HepG2 (cell line): ENCODE results near the gene MND1. TPM values are rescaled to one million over a fixed set of nuclear protein-coding genes. Genes with fewer than 3 reads are reported as not detected.

ENCODE experiments used
- ATAC-seq: fragments of 200-7000 bp; cut with Tn5 transposase; 3 replicates; pipeline ENCODE4 v1.9.1; 2020; ENCODE audit warnings: mild to moderate bottlenecking, moderate library complexity
- BruUV-seq: library from RNA; stranded (reverse); fragments of 400-500 nt; replicated peaks from 2 replicates; lab custom pipeline; 2021; lab: Mats Ljungman, UMichigan
- CTCF ChIA-PET: fragments of 300-600 bp; formaldehyde crosslinking; extraction: SDS; loops from one replicate; lab custom pipeline; 2021; ENCODE audit warnings: low total read pairs, inconsistent platforms, low intra/inter-chr PET ratio; lab: Yijun Ruan, JAX
- POLR2A ChIA-PET: fragments of 350-600 bp; sonication (Branson Sonifier 250); formaldehyde crosslinking; loops from one replicate; lab custom pipeline; 2020; ENCODE audit warnings: antibody characterized with exemption, inconsistent platforms; lab: Yijun Ruan, JAX
- DNase-seq: peaks from one replicate; pipeline ENCODE4 v3.0.0-alpha.2; 2015; ENCODE audit warnings: low spot score
- FAIRE-seq: peaks from 3 replicates; lab custom pipeline; 2011; peaks lifted over from hg19 to GRCh38; lab: Jason Lieb, UNC
- H2AFZ ChIP-seq: one replicate; pipeline ENCODE4 v1.6.1; 2011; ENCODE audit warnings: low read length, inconsistent platforms
- H3K27ac ChIP-seq: fragments of 300-600 bp; 3 replicates; pipeline ENCODE4 v1.8.0; 2011; ENCODE audit warnings: mixed run types, mild to moderate bottlenecking, mixed read lengths, low read length, inconsistent platforms; ENCODE audit not compliant: insufficient read depth; ENCODE audit errors: extremely low read length
- H3K27me3 ChIP-seq, 2 experiments: fragments of 200-600 bp in 1 of 2; 2 replicates in 1 of 2; 3 replicates in 1 of 2; pipeline versions ENCODE4 v1.6.0 to v1.8.0; 2011; ENCODE audit warnings: low read length in 2 of 2, mild to moderate bottlenecking in 2 of 2, moderate library complexity in 2 of 2, inconsistent platforms in 1 of 2; ENCODE audit not compliant: insufficient read depth in 2 of 2, control insufficient read depth in 1 of 2
- H3K36me3 ChIP-seq, 2 experiments: fragments of 200-600 bp in 1 of 2; replicated peaks in 1 of 2; 2 replicates in 1 of 2; 3 replicates in 1 of 2; pipeline versions ENCODE4 v1.5.1 to v1.8.0; 2011; ENCODE audit warnings: low read length in 2 of 2, inconsistent platforms in 1 of 2; ENCODE audit not compliant: insufficient read depth in 2 of 2, control insufficient read depth in 1 of 2
- H3K4me1 ChIP-seq: 2 replicates; pipeline ENCODE4 v1.5.1; 2012; ENCODE audit warnings: low read length, inconsistent platforms; ENCODE audit not compliant: insufficient read depth
- H3K4me2 ChIP-seq: 2 replicates; pipeline ENCODE4 v1.6.0; 2011; ENCODE audit warnings: low read depth, low read length, inconsistent platforms
- H3K4me3 ChIP-seq, 3 experiments: fragments of 200-600 bp in 1 of 3; sonication (generic), shearing (Covaris generic) in 1 of 3; replicated peaks in 1 of 3; 2 replicates each; pipeline ENCODE4 v1.5.1; 2011 to 2016; ENCODE audit warnings: low read length in 3 of 3, inconsistent platforms in 2 of 3, low read depth in 2 of 3, mild to moderate bottlenecking in 2 of 3, control low read depth in 1 of 3, mixed read lengths in 1 of 3; ENCODE audit not compliant: insufficient read depth in 1 of 3
- H3K79me2 ChIP-seq: one replicate; pipeline ENCODE4 v1.6.1; 2011; ENCODE audit warnings: low read length, inconsistent platforms; ENCODE audit not compliant: insufficient read depth
- H3K9ac ChIP-seq: 2 replicates; pipeline ENCODE4 v1.6.0; 2011; ENCODE audit warnings: mild to moderate bottlenecking, low read depth, low read length, inconsistent platforms; ENCODE audit not compliant: insufficient read depth
- H3K9me3 ChIP-seq: 2 replicates; pipeline ENCODE4 v1.5.1; 2012; ENCODE audit warnings: mild to moderate bottlenecking, low read length
- H4K20me1 ChIP-seq: 2 replicates; pipeline ENCODE4 v1.6.0; 2011; ENCODE audit warnings: inconsistent platforms, mild to moderate bottlenecking, low read length, moderate library complexity; ENCODE audit not compliant: insufficient read depth
- ATF1 ChIP-seq: IDR thresholded peaks from 2 replicates; pipeline ENCODE4 v1.6.1; 2016; ENCODE audit warnings: mild to moderate bottlenecking, control low read depth
- CCAR2 ChIP-seq: fragments of 200-400 bp; formaldehyde crosslinking; optimal IDR thresholded peaks from 2 replicates; pipeline ENCODE3; 2018; ENCODE audit warnings: low read depth, mild to moderate bottlenecking, low read length, moderate library complexity
- FOSL2 ChIP-seq: sonication (generic); formaldehyde crosslinking; IDR thresholded peaks from 2 replicates; pipeline ENCODE4 v1.4.0; 2020; ENCODE audit warnings: missing genetic modification reagents
- FOXP1 ChIP-seq, 2 experiments: fragments of 450-650 bp in 1 of 2; IDR thresholded peaks; 2 replicates each; pipeline ENCODE4 v1.6.1; 2017 to 2018; ENCODE audit warnings: antibody characterized with exemption in 1 of 2
- HNRNPK ChIP-seq: fragments of 200-400 bp; formaldehyde crosslinking; IDR thresholded peaks from 2 replicates; pipeline ENCODE4 v1.6.1; 2018; ENCODE audit warnings: low read length, low read depth, moderate library complexity, mild to moderate bottlenecking; ENCODE audit not compliant: poor library complexity, severe bottlenecking
- MED8 ChIP-seq: sonication (generic); formaldehyde crosslinking; IDR thresholded peaks from 2 replicates; pipeline ENCODE4 v1.8.1; 2023; ENCODE audit warnings: mild to moderate bottlenecking, missing genetic modification reagents; ENCODE audit not compliant: insufficient replicate concordance
- MXD3 ChIP-seq: IDR thresholded peaks from 2 replicates; pipeline ENCODE4 v1.6.1; 2016; ENCODE audit warnings: mild to moderate bottlenecking, missing biosample characterization, missing genetic modification reagents
- SALL1 ChIP-seq: sonication (generic); formaldehyde crosslinking; IDR thresholded peaks from 2 replicates; pipeline ENCODE4 v1.8.0; 2022; ENCODE audit warnings: mild to moderate bottlenecking, missing genetic modification reagents
- ZBTB2 ChIP-seq: sonication (generic); formaldehyde crosslinking; IDR thresholded peaks from 2 replicates; pipeline ENCODE4 v1.8.0; 2022; ENCODE audit warnings: low read depth, missing genetic modification reagents
- ZBTB33 ChIP-seq: sonication (generic); formaldehyde crosslinking; IDR thresholded peaks from 2 replicates; pipeline ENCODE4 v1.4.0; 2020; ENCODE audit warnings: missing genetic modification reagents
- ZFP36L2 ChIP-seq: sonication (generic); formaldehyde crosslinking; IDR thresholded peaks from 2 replicates; pipeline ENCODE4 v1.4.0; 2020; ENCODE audit warnings: missing genetic modification reagents
- ZNF253 ChIP-seq: sonication (generic); formaldehyde crosslinking; IDR thresholded peaks from 2 replicates; pipeline ENCODE4 v1.8.0; 2022; ENCODE audit warnings: mild to moderate bottlenecking, missing genetic modification reagents, borderline replicate concordance
- ZNF367 ChIP-seq: sonication (generic); formaldehyde crosslinking; IDR thresholded peaks from 2 replicates; pipeline ENCODE4 v1.4.0; 2020; ENCODE audit warnings: missing genetic modification reagents, borderline replicate concordance
- ZNF556 ChIP-seq: sonication (generic); formaldehyde crosslinking; IDR thresholded peaks from 2 replicates; pipeline ENCODE4 v1.4.0; 2020; ENCODE audit warnings: mild to moderate bottlenecking, missing genetic modification reagents, borderline replicate concordance
- ZNF713 ChIP-seq: sonication (generic); formaldehyde crosslinking; IDR thresholded peaks from 2 replicates; pipeline ENCODE4 v1.4.0; 2020; ENCODE audit warnings: mild to moderate bottlenecking, missing genetic modification reagents
- ZNF720 ChIP-seq: sonication (generic); formaldehyde crosslinking; IDR thresholded peaks from 2 replicates; pipeline ENCODE4 v1.4.0; 2020; ENCODE audit warnings: missing genetic modification reagents
- ZNF781 ChIP-seq: sonication (generic); formaldehyde crosslinking; IDR thresholded peaks from 2 replicates; pipeline ENCODE4 v1.5.1; 2020; ENCODE audit warnings: borderline replicate concordance, mild to moderate bottlenecking, missing genetic modification reagents; ENCODE audit errors: not compliant biosample characterization
- WGBS: methylation state at CpG from one replicate; pipeline ENCODE4 v1.1.6; 2017; ENCODE audit warnings: low lambda C conversion rate; 5-methylcytosine and 5-hydroxymethylcytosine counted together
- in situ Hi-C: cut with HindIII; loops from 2 replicates; pipeline ENCODE4 v1.10.0; 2017; ENCODE audit warnings: low pct_unique_long_range_greater_than_20kb; ENCODE audit not compliant: extremely low pct_ligation_motif_present
- intact Hi-C: fragments of 100-400 bp; cut with micrococcal nuclease; formaldehyde crosslinking; loops from one replicate; pipeline ENCODE4 v1.10.0; 2022; ENCODE audit not compliant: unreplicated experiment
- polyA plus RNA-seq, 8 experiments: library from polyadenylated mRNA; depleted of rRNA in 3 of 8; stranded (reverse) in 7 of 8; unstranded in 1 of 8; fragments of >200 nt; fragmentation: Illumina TruSeq in 4 of 8; extraction: Trizol in 4 of 8; gene quantifications; 2 replicates each; pipeline versions ENCODE4 v1.2.1 to v1.2.3, GENCODE V29; 2011 to 2016; ENCODE audit warnings: low read depth in 4 of 8, missing spikeins in 1 of 8, mixed read lengths in 1 of 8; ENCODE audit not compliant: insufficient read depth in 1 of 8
- total RNA-seq, 5 experiments: library from RNA; depleted of rRNA; stranded (reverse); fragments of >200 nt; fragmentation: Illumina TruSeq; extraction: Trizol; gene quantifications; 2 replicates each; pipeline ENCODE4 v1.2.3, GENCODE V29; 2016; ENCODE audit warnings: low read depth in 1 of 5

Gene MND1
- total and polyA plus RNA-seq, 2 of the 13 experiments (the other 11 are each of a cell fraction or from before 2014, with no cell fraction given), result 4.8 to 30.7 TPM

GRCh38 chr4:153325558-153325957 is 18.9 kb upstream of the MND1 start:
- H3K27me3 ChIP-seq, result no peaks in the 10 kb centered on the region
- ChIA-PET POLR2A (no interaction called here), CTCF (no interaction called here)
- no TSS peak for BruUV-seq
- in situ Hi-C loops, result no loop called here
- WGBS, result 96% methylated on average over 2 of the region's 2 CpGs
- DNase-seq, result no peak
- no peak overlapping the region for H3K4me2 ChIP-seq
- no peaks in the 10 kb centered on the region for H3K79me2 ChIP-seq
- H3K36me3 ChIP-seq, result no peaks in the 10 kb centered on the region
- H3K27ac ChIP-seq, result no peak overlapping the region
- H3K4me1 ChIP-seq, result peaks cover 13% of the 10 kb centered on the region
- no peaks in the 10 kb centered on the region for H4K20me1 ChIP-seq
- no peak for TF ChIP-seq ZBTB2
- TF ChIP-seq HNRNPK, result no peak
- no peak for TF ChIP-seq ZNF781
- H2AFZ ChIP-seq, result no peak overlapping the region
- H3K4me3 ChIP-seq, result no peak overlapping the region
- intact Hi-C loops, result no loop called here
- H3K9me3 ChIP-seq, result no peaks in the 10 kb centered on the region
- no peak overlapping the region for H3K9ac ChIP-seq
- FAIRE-seq, result no peak
- ATAC-seq, result no peak

GRCh38 chr4:153326513-153326912 is 18.0 kb upstream of the MND1 start:
- peaks cover 13% of the 10 kb centered on the region for H3K4me1 ChIP-seq
- H3K4me3 ChIP-seq, result no peak overlapping the region
- in situ Hi-C loops (no loop called here), intact Hi-C loops (no loop called here)
- no peaks in the 10 kb centered on the region for H3K36me3 ChIP-seq
- no peak overlapping the region for H2AFZ ChIP-seq
- ChIA-PET CTCF (no interaction called here), POLR2A (no interaction called here)
- DNase-seq (no peak), ATAC-seq (no peak), FAIRE-seq (no peak)
- 91% methylated on average over 11 of the region's 11 CpGs for WGBS
- no peaks in the 10 kb centered on the region for H3K9me3 ChIP-seq
- H3K9ac ChIP-seq, result no peak overlapping the region
- no peaks in the 10 kb centered on the region for H3K27me3 ChIP-seq
- BruUV-seq, result no TSS peak
- no peaks in the 10 kb centered on the region for H4K20me1 ChIP-seq
- no peak overlapping the region for H3K4me2 ChIP-seq
- no peak overlapping the region for H3K27ac ChIP-seq
- H3K79me2 ChIP-seq, result no peaks in the 10 kb centered on the region
- TF ChIP-seq MXD3 (CRISPR knock-in tag) (no peak), SALL1 (no peak), MED8 (CRISPR knock-in tag) (no peak), ZFP36L2 (CRISPR knock-in tag) (no peak), ZNF367 (no peak), FOXP1 (IDR thresholded peaks at IDR 0.05) (no peak), FOXP1 (CRISPR knock-in tag; IDR thresholded peaks at IDR 0.05) (no peak), ZNF556 (CRISPR knock-in tag) (no peak), ZBTB33 (CRISPR knock-in tag) (no peak), ATF1 (CRISPR knock-in tag) (no peak), ZNF720 (no peak), ZNF713 (no peak), CCAR2 (no peak), FOSL2 (CRISPR knock-in tag) (no peak), ZNF253 (CRISPR knock-in tag) (no peak)
